GM12873 (cell line): ENCODE results near the gene CPNE8.

ENCODE experiments used
- TF ChIP-seq, protein P1 (sequence below): IDR thresholded peaks from 2 replicates; pipeline ENCODE4 v1.5.1; 2012; ENCODE audit warnings: low read depth, mild to moderate bottlenecking, moderate library complexity, low read length, control low read depth; ENCODE audit not compliant: insufficient read depth; ENCODE audit errors: missing control alignments

CPNE8 gene

DNA sequence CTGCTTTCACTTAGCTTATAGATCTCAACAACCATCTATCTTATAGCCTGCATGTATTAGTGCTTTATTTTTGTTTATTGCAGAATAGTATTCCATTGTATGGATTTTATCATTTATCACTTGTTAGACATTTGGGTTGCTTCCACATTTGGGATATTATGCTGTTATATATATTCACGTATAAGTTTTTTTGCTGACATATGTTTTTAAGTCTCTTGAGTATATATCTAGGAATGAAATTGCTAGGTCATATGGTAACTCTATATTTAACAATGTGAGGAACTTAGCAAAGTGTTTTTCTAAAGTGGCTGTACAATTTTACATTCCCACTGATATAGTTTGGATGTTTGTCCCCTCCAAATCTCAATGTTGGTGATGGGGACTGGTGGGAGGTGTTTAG, 208.1 kb downstream of the CPNE8 start:
- TF ChIP-seq, protein P1, sequence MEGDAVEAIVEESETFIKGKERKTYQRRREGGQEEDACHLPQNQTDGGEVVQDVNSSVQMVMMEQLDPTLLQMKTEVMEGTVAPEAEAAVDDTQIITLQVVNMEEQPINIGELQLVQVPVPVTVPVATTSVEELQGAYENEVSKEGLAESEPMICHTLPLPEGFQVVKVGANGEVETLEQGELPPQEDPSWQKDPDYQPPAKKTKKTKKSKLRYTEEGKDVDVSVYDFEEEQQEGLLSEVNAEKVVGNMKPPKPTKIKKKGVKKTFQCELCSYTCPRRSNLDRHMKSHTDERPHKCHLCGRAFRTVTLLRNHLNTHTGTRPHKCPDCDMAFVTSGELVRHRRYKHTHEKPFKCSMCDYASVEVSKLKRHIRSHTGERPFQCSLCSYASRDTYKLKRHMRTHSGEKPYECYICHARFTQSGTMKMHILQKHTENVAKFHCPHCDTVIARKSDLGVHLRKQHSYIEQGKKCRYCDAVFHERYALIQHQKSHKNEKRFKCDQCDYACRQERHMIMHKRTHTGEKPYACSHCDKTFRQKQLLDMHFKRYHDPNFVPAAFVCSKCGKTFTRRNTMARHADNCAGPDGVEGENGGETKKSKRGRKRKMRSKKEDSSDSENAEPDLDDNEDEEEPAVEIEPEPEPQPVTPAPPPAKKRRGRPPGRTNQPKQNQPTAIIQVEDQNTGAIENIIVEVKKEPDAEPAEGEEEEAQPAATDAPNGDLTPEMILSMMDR = no peak

DNA sequence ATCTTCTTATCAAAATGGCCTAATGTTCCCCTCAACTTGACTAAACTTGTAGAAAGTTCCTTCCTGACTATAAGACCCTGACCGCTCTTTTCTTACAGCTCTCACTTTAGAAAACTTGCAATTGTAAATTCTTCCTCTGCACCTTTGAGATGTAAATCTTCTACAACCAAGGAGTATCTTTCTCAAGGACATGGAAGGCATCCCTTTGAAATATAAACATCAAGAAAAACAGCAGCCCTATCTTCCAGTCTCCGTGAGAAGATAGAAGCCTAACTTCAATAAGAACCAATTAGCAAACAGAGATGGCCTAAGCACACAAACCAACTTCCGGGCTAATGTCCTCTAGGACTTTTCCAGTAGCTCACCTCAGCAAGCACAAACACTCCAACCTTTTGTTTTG, 210.3 kb downstream of the CPNE8 start:
- TF ChIP-seq, protein P1 = no peak

DNA sequence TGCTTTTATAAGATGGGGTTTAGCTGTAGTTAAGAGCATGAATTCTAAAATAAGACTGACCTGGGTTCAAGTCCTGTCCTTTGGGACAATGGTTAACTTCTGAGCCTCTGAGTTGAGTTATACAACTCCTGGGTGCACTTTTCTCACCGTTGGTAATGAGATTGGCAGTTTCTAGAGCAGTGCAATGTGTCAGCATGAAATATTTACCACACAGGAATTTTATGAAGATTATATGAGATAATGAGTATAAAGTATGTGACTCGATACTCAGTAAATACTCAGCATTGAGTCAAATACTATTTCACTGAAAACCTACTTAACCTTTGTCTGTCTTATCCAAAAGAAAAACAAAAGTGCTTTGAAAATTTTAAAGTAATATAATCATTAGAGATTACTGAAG, 214.2 kb downstream of the CPNE8 start:
- TF ChIP-seq, protein P1 = no peak

DNA sequence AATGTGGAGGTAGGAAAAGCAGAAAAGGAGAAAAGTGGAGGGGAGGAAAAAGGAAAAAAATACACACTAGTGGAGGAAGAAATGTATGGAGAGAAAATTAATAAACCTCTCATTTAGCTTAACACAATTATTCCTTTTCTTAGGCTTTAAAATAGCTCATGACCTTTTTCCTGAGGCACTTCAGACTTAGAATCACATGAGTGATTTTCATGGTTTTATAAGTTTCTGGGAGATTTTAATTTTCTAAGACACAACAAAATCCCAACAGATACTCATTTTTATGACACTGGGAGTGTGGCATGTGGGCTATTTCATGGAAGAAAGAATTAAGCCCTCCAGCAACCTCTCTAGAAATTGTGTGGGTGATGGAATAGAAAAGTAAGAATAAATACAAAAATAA, 214.7 kb downstream of the CPNE8 start:
- TF ChIP-seq, protein P1 = no peak

DNA sequence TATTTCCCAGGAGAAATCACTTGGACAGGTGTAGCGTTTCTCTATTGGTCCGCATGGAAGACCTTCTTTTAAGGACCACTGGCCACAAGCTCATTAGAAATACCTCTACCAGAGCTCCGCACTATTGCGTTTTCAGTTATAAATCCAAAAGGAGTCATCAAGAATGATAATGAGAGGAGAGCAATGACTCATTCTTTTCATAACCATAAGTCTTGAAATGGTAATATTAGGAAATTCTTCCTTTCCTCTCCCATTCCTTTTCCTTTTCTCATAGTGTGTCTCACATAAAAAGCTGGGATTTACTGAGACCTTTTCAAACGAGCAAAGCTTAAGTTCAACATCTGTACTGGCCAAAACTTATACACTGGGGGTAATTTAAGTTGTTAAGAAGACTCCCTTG, 215.7 kb downstream of the CPNE8 start:
- TF ChIP-seq, protein P1 = no peak

DNA sequence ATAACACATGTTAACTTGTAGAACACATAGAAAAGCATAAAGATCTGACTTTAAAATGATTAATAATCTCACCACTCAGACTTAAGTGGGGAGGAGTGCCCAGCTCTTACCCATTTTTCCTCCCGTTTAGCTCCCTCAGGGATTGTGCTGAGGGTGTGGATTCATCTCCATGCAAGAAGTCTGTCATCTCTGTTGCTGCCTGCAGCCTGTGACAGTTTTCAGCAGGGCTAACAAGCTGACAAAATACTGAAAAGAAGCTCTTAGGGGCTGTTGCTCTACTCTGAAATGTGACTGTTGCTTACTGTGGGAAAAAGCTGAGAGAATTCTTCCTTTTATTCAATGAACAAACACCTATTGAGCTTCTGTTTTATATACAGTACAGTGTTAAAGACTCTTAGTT, 216.2 kb downstream of the CPNE8 start:
- TF ChIP-seq, protein P1 = no peak

DNA sequence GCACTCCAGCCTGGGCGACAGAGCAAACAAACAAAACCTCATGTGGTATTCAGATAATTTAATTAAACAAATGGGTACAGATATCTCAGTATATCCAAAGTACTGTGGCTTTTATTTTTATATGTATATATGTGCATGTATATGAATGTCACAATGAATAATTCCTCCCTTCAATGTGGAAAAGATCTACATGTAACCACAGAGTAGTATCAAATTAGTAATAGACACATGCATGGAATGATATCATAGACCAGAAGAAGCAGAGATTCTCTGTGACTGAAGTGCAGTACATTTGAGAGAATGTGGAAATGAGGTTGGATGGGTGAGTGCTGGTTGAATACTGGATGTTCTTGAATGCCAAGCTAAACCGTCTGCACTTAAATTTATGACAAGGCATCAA, 222.9 kb downstream of the CPNE8 start:
- TF ChIP-seq, protein P1 = no peak
